NCI-H460 (cell line): ENCODE results near the gene PTBP3. TPM values are rescaled to one million over a fixed set of nuclear protein-coding genes. Genes with fewer than 3 reads are reported as not detected.
"Not testable (repeated sequence)": the region's sequence is repeated elsewhere in the genome, so short reads cannot be mapped to it uniquely, and the experiment has no call there.

ENCODE experiments used
- DNase-seq: peaks from one replicate; pipeline ENCODE4 v3.0.0-alpha.2; 2016; ENCODE audit warnings: low read depth; ENCODE audit errors: extremely low read depth
- polyA plus RNA-seq: library from polyadenylated mRNA; depleted of rRNA; stranded (reverse); fragments of >200 nt; gene quantifications from 2 replicates; pipeline ENCODE4 v1.2.3, GENCODE V29; 2014; cell fraction: nucleus; rRNA removed
- total RNA-seq: library from RNA; depleted of rRNA; stranded (reverse); fragments of >200 nt; shearing (Covaris generic); gene quantifications from 2 replicates; pipeline ENCODE4 v1.2.3, GENCODE V29; 2014; rRNA removed

Gene PTBP3
- total RNA-seq, result 76.3 and 79.9 TPM in 2 replicates
- polyA plus RNA-seq, result 17.9 and 34.0 TPM in 2 replicates

- peak; percentile 69 for DNase-seq
Measured at GRCh38 chr9:112332977-112333638, at the start of gene PTBP3. Gene PTBP3 (minus strand): TSS chr9:112333619. CDS start chr9:112297865, 35,754 bp downstream.

- no peak for DNase-seq
Measured at GRCh38 chr9:112382501-112383364, 49.3 kb upstream of the PTBP3 start.

- no peak for DNase-seq
Measured at GRCh38 chr9:112382066-112382465, 48.6 kb upstream of the PTBP3 start.

GRCh38 chr9:112380825-112381221 lies 47.4 kb upstream of the PTBP3 start:
- no peak for DNase-seq

- DNase-seq, result no peak
Measured at GRCh38 chr9:112380102-112380824, 46.8 kb upstream of the PTBP3 start, which contains the start of gene HSDL2. Gene HSDL2 (plus strand): TSS chr9:112380108. CDS start chr9:112380164, 56 bp downstream.

GRCh38 chr9:112379177-112380101 lies 46.0 kb upstream of the PTBP3 start:
- DNase-seq, result peak; percentile 99

GRCh38 chr9:112378328-112379176 lies 45.1 kb upstream of the PTBP3 start:
- DNase-seq, result no peak

GRCh38 chr9:112377684-112378327 lies 44.4 kb upstream of the PTBP3 start:
- DNase-seq, result no peak

GRCh38 chr9:112377087-112377486 lies 43.7 kb upstream of the PTBP3 start:
- no peak for DNase-seq

- no peak for DNase-seq
Measured at GRCh38 chr9:112375361-112375760, 41.9 kb upstream of the PTBP3 start.

- not testable (repeated sequence) for DNase-seq
Measured at GRCh38 chr9:112374232-112374631, 40.8 kb upstream of the PTBP3 start.

GRCh38 chr9:112373666-112374065 lies 40.2 kb upstream of the PTBP3 start:
- not testable (repeated sequence) for DNase-seq

GRCh38 chr9:112371060-112371459 lies 37.6 kb upstream of the PTBP3 start:
- no peak for DNase-seq

- no peak for DNase-seq
Measured at GRCh38 chr9:112369817-112370216, 36.4 kb upstream of the PTBP3 start.

- no peak for DNase-seq
Measured at GRCh38 chr9:112367465-112367864, 34.0 kb upstream of the PTBP3 start.

- DNase-seq, result no peak
Measured at GRCh38 chr9:112366591-112366990, 33.2 kb upstream of the PTBP3 start.

GRCh38 chr9:112365257-112365656 lies 31.8 kb upstream of the PTBP3 start:
- DNase-seq, result not testable (repeated sequence)

GRCh38 chr9:112364761-112365160 lies 31.3 kb upstream of the PTBP3 start:
- no peak for DNase-seq
